ENCODE measurements around the gene FAM3A. TPM values are rescaled to one million over a fixed set of nuclear protein-coding genes. Genes with fewer than 3 reads are reported as not detected.
A peak's percentile ranks its signal among the peaks of the same experiment; 100 is the strongest.

The FAM3A gene
- total and polyA plus RNA-seq, 9 of the 15 experiments (the other 6 are each of a cell fraction or from before 2014, with no cell fraction given) = 0.75 to 70.6 (median 27.0) TPM

GRCh38 chrX:154490414-154491083, 25.5 kb downstream of the FAM3A start, which contains the start of gene SLC10A3:
Gene SLC10A3 (minus strand): TSS chrX:154490629. CDS start chrX:154488940, 1,689 bp downstream.
- FAIRE-seq (peak; percentile 92), ATAC-seq (peak; percentile 85), DNase-seq (ENCODE audit: extremely low read depth in 1 of 4, low spot score in 3 of 4) (peak; percentile 87 to 96 (median 90))
- H3K9me3 ChIP-seq (replicated peaks; ENCODE audit: control insufficient read depth, insufficient read depth, low read depth, low read length) = no peaks in the 10 kb centered on the region
- H3K27ac ChIP-seq (ENCODE audit: extremely low read depth, low read depth, low read length) = peak within 1 kb of the TSS; percentile 87
- H3K9me1 ChIP-seq (ENCODE audit: control insufficient read depth, insufficient read depth, low read length) = no peaks in the 10 kb centered on the region
- peak within 1 kb of the TSS; percentile 72 for H3K4me3 ChIP-seq
- no peaks in the 10 kb centered on the region for H3K27me3 ChIP-seq (ENCODE audit: control insufficient read depth in 2 of 2, insufficient read depth in 2 of 2, low read length in 2 of 2)
- H3K4me1 ChIP-seq (replicated peaks in 1 of 2; ENCODE audit: control insufficient read depth in 2 of 2, insufficient read depth in 2 of 2, low read length in 2 of 2) = peaks cover 36 to 73% of the 10 kb centered on the region in 2 experiments; a peak in 4 of 5 replicates
- ChIA-PET POLR2A (interaction anchor here (0.6 to 2.7 kb wide), 13 partner anchors 9 to 119 kb away, joined by 3 to 8 read pairs (median 4); no protein-coding TSS in a partner anchor), CTCF (ENCODE audit: low intra/inter-chr PET ratio) (no interaction called here)
- H3K36me3 ChIP-seq (ENCODE audit: control insufficient read depth, insufficient read depth, low read length) = peaks cover 26% of the 10 kb centered on the region
- H3K9ac ChIP-seq (ENCODE audit: insufficient read depth in 1 of 2, low read depth in 2 of 2, low read length in 2 of 2) = peak within 1 kb of the TSS; percentile 85 to 98
- peak within 1 kb of the TSS; percentile 93 for H3K4me2 ChIP-seq (ENCODE audit: insufficient read depth, low read length)
- H3K79me2 ChIP-seq (ENCODE audit: control insufficient read depth, insufficient read depth, low read length) = peaks cover 46% of the 10 kb centered on the region
- 0% methylated on average over 22 of the region's 71 CpGs for WGBS (ENCODE audit: insufficient coverage, low coverage, missing lambda C conversion rate)
- H2AFZ ChIP-seq (ENCODE audit: low read depth, low read length) = peak within 1 kb of the TSS; percentile 59
- H4K20me1 ChIP-seq (replicated peaks; ENCODE audit: control insufficient read depth, insufficient read depth, low read length) = peaks cover 7% of the 10 kb centered on the region; the same call in 1 of the 2 replicates
- in situ Hi-C loops (cut with MboI) (no loop called here), intact Hi-C loops (cut with micrococcal nuclease) (loop anchor here (5.0 to 10.0 kb wide), 2 partner anchors 37 to 116 kb away; partner anchors contain the start of genes EMD and FLNA)
- no TSS peak for BruUV-seq (replicated peaks)
- TF ChIP-seq CREM (IDR thresholded peaks at IDR 0.05; ENCODE audit: low read depth) = peak; percentile 95
- peak; percentile 81 for TF ChIP-seq TBP (optimal IDR thresholded peaks at IDR 0.05; ENCODE audit: low read depth, low read length)
- no peak for TF ChIP-seq MITF (IDR thresholded peaks at IDR 0.05)
- TF ChIP-seq ZNF311 (CRISPR knock-in tag; IDR thresholded peaks at IDR 0.05) = no peak
- TF ChIP-seq SMARCE1 (IDR thresholded peaks at IDR 0.05) = no peak
- TF ChIP-seq E2F6 (IDR thresholded peaks at IDR 0.05; ENCODE audit: borderline replicate concordance in 1 of 2, extremely low read depth in 1 of 2, insufficient read depth in 1 of 2, insufficient read length in 1 of 2, low read depth in 1 of 2, low read length in 1 of 2, poor library complexity in 1 of 2, severe bottlenecking in 1 of 2) = no peak
- TF ChIP-seq ZNF212 (CRISPR knock-in tag; IDR thresholded peaks at IDR 0.05) = no peak
- TF ChIP-seq EP300 (IDR thresholded peaks at IDR 0.05; ENCODE audit: low read length) = no peak
- TF ChIP-seq USF2 (CRISPR knock-in tag; IDR thresholded peaks at IDR 0.05) = no peak
- no peak for TF ChIP-seq MCM7 (IDR thresholded peaks at IDR 0.05)
- no peak for TF ChIP-seq ZFP91 (CRISPR knock-in tag; IDR thresholded peaks at IDR 0.05)
- TF ChIP-seq GTF2F1 (IDR thresholded peaks at IDR 0.05; ENCODE audit: low read depth, low read length) = no peak
- no peak for TF ChIP-seq ETV6 (IDR thresholded peaks at IDR 0.05; ENCODE audit: borderline replicate concordance in 1 of 2, low read depth in 2 of 2, low read length in 1 of 2)
- no peak for TF ChIP-seq ETV6 (CRISPR knock-in tag; IDR thresholded peaks at IDR 0.05; ENCODE audit: borderline replicate concordance)
- TF ChIP-seq ZBTB8A (IDR thresholded peaks at IDR 0.05; ENCODE audit: partially characterized antibody) = no peak
- TF ChIP-seq PHB (CRISPR knock-in tag; IDR thresholded peaks at IDR 0.05) = no peak
- TF ChIP-seq ELF1 (tag; IDR thresholded peaks at IDR 0.05) = no peak
